ENCODE data around the gene HIBADH.

GRCh38 chr7:27564881-27565482 is 97.7 kb downstream of the HIBADH start:
- no peak for TF ChIP-seq CTCF (IDR thresholded peaks at IDR 0.05)
- TF ChIP-seq POLR2A (IDR thresholded peaks at IDR 0.05) = no peak
